ENCODE data around the gene DCUN1D2. TPM values are rescaled to one million over a fixed set of nuclear protein-coding genes. Genes with fewer than 3 reads are reported as not detected.

Gene DCUN1D2
- total RNA-seq, result 6.0 and 7.3 TPM in 2 replicates

DNA sequence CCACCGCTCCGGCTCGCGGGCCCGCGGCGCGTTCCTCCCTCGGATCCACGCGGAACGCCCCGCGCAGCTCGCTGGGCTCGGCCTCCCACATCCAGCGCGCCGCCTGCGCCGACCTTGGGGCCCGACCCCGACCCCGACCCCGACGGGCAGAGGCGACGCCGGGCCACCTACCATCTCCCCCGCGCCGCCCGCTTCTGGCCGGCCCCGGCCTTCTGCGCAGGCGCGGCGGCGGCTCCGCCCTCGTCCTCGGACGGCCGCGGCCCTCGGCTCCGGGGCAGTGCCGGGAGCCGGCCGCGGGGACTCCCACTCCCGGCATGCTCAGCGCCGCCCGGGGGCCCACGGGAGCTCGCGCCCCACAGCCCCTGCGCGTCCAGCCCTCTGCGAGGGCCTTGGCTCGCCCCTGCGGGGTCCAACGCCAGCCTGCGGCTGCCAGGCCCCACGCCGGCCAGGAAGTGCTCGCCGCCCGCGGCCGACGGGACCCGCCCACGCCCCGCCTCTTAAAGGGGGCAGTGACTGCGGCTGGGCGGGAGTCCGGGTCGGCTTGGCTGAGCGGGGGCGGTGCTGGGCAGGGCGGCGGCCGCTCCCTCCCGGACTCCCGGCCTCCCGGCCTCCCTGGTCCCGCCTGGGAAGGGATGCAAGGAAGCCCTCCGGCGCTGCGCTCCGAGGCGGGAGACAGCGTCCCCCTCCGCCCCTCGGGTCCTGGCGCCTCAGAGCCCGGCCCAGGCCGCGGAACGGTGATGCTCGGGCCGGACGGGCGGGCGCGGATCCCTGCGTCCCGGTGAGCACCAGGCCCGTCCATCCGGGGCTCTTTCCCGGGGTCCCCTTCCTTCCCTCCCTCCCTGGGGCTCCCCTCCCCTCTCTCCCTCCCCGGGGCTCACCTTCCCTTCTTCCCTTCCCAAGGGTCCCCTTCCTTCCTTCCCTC lies at the start of gene DCUN1D2:
Gene DCUN1D2 (minus strand): TSS at position 216 of the 922 bp plus-strand sequence. CDS start 42 bp downstream, at position 174.

DNA sequence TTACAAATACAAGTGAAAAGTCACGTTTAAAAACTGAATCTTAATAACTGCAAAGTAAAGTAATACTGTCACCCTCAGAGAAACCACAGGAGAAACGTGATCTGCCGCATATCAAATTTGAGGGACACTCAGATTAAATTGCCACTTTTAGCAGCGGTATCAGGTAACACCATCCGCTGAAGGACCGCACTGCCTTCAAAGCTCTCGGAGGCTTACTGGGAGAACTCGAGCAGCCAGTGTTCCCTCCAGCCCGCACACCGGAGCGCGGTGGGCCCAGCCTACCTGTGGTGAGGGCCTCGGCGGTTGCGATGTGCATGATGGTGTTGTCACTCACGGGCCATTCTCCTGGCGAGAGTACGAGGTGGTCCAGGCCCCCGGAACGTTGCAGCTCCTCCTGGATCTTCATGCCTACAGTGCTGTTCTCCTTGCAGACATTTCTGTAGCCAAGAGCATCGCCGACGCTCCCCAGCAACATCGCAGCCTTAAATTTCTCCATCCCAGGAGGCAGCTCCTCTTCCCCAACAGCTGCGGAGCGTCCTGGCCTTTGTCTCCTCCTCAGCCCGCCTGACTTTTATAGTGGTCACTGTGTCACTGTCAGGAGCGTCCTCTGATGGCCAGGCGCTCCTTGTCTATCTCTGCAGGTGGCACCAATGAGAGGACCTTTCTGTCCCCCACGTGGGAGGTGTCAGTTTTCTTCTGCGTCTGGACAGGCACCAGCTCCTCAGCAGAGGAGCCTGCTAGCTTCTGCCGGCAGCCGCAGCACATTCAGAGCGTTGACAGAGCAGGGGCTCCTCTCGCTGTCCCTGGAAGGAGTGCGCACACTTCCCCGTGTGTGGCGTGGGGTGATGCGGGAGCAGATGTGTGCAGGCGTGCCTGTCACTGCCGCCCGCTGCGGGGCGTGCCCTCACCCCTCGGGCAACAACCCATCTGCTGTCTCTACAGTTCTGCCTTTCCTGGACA lies 37.3 kb downstream of the DCUN1D2 start, which contains the start of gene ADPRHL1:
Gene ADPRHL1 (minus strand): TSS at position 547 of the 960 bp plus-strand sequence. CDS start 51 bp downstream, at position 496.

Other genes with a start within 250 kb of the DCUN1D2 start
- 152 and 184 TPM in 2 replicates for gene LAMP1, start 193.5 kb downstream of the DCUN1D2 start, total RNA-seq
- gene GRTP1, start 126.6 kb downstream of the DCUN1D2 start, total RNA-seq, result 8.2 and 15.8 TPM in 2 replicates
- under 0.01 and 0.21 TPM in 2 replicates for gene ADPRHL1, start 37.2 kb downstream of the DCUN1D2 start, total RNA-seq
- gene TFDP1, start 94.0 kb upstream of the DCUN1D2 start, total RNA-seq, result 64.1 and 85.5 TPM in 2 replicates
- not detected in 2 replicates for gene ATP4B, start 167.5 kb upstream of the DCUN1D2 start, total RNA-seq
- not detected in 2 replicates for gene GRK1, start 176.5 kb upstream of the DCUN1D2 start, total RNA-seq

Data from airway epithelial cell (primary cell).